Measurements from ENCODE around the gene PDCD4. TPM values are rescaled to one million over a fixed set of nuclear protein-coding genes. Genes with fewer than 3 reads are reported as not detected.

Gene PDCD4
- total and polyA plus RNA-seq, 2 of the 8 experiments (the other 6 are each of a cell fraction or from before 2014, with no cell fraction given) = 3.3 to 26.8 TPM

- Histone ChIP-seq H3K9ac (replicated peaks in 1 of 4; ENCODE audit: extremely low read depth in 1 of 4, low read depth in 3 of 4, low read length in 3 of 4) (no peak overlapping the region), H3K56ac (replicated peaks; ENCODE audit: insufficient read length, low read depth, low read length) (no peak overlapping the region), H4K91ac (replicated peaks; ENCODE audit: insufficient read length, low read length) (no peak overlapping the region), H2BK5ac (ENCODE audit: low read depth, low read length) (no peak overlapping the region), H3K4me2 (ENCODE audit: insufficient read depth in 1 of 2, low read depth in 2 of 2, low read length in 2 of 2) (no peak overlapping the region), H4K8ac (ENCODE audit: extremely low read depth, insufficient read depth, low read length) (no peak overlapping the region), H3K9me3 (ENCODE audit: insufficient read depth in 2 of 2, low read depth in 1 of 2, low read length in 1 of 2) (no peaks in the 10 kb centered on the region), H2AFZ (ENCODE audit: low read length) (no peak overlapping the region), H2BK20ac (ENCODE audit: low read length) (no peak overlapping the region), H4K20me1 (replicated peaks in 1 of 2; ENCODE audit: control insufficient read depth in 1 of 2, insufficient read depth in 2 of 2, low read length in 2 of 2) (peaks cover 1 to 5% of the 10 kb centered on the region in 2 experiments), H3K27ac (ENCODE audit: low read depth, low read length) (no peak overlapping the region), H3K4me3 (ENCODE audit: extremely low read depth in 1 of 4, insufficient read depth in 2 of 4, low read depth in 3 of 4, low read length in 4 of 4) (no peak overlapping the region), H2AK5ac (ENCODE audit: low read depth, low read length) (no peak overlapping the region), H2BK120ac (replicated peaks; ENCODE audit: low read depth, low read length) (no peak overlapping the region), H3K23me2 (ENCODE audit: low read depth, low read length) (no peaks in the 10 kb centered on the region), H3K27me3 (replicated peaks in 1 of 4; ENCODE audit: control insufficient read depth in 3 of 4, extremely low read depth in 1 of 4, insufficient read depth in 3 of 4, low read length in 3 of 4) (no peaks in the 10 kb centered on the region), H3K79me2 (ENCODE audit: control insufficient read depth in 1 of 2, insufficient read depth in 2 of 2, low read length in 2 of 2) (peaks cover 7 to 90% of the 10 kb centered on the region in 2 experiments; a peak in 3 of 4 replicates), H3K18ac (ENCODE audit: extremely low read depth, low read length) (no peak overlapping the region), H3K23ac (ENCODE audit: insufficient read length) (peak overlapping the region; percentile 9), H3K4me1 (replicated peaks in 1 of 4; ENCODE audit: control insufficient read depth in 3 of 4, insufficient read depth in 4 of 4, low read length in 3 of 4) (no peaks in the 10 kb centered on the region), H3K79me1 (ENCODE audit: low read depth, low read length) (no peaks in the 10 kb centered on the region), H3K36me3 (ENCODE audit: control insufficient read depth in 2 of 4, insufficient read depth in 4 of 4, low read length in 3 of 4) (no peaks in the 10 kb centered on the region), H3K14ac (ENCODE audit: insufficient read length) (no peak overlapping the region), H2BK12ac (ENCODE audit: low read depth, low read length) (no peak overlapping the region), H4K5ac (ENCODE audit: insufficient read length, low read depth, low read length) (no peak overlapping the region), H3K4ac (replicated peaks; ENCODE audit: insufficient read length, low read depth, low read length) (no peak overlapping the region), H2BK15ac (ENCODE audit: low read length) (no peak overlapping the region)
- POLR2A ChIA-PET (ENCODE audit: partially characterized antibody) = no interaction called here
- CTCF ChIA-PET (ENCODE audit: partially characterized antibody) = no interaction called here
- no peak for DNase-seq (ENCODE audit: low read depth in 1 of 2, low spot score in 2 of 2)
- WGBS, 2 experiments (ENCODE audit: extremely low coverage in 1 of 2, insufficient coverage in 1 of 2, insufficient read length in 1 of 2, insufficient replicate concordance in 2 of 2, low coverage in 1 of 2, low lambda C conversion rate in 2 of 2, missing lambda C conversion rate in 1 of 2) = 93% methylated on average over 2 of the region's 2 CpGs; no CpG with 5 or more reads in 1 of the 2 experiments
- no peak for FAIRE-seq
- TF ChIP-seq CTCF (IDR thresholded peaks at IDR 0.05; ENCODE audit: control extremely low read depth in 1 of 3, insufficient read depth in 1 of 3, low read depth in 1 of 3, low read length in 3 of 3) (no peak), JUN (IDR thresholded peaks at IDR 0.05; ENCODE audit: low read depth, low read length) (no peak), RFX5 (IDR thresholded peaks at IDR 0.05; ENCODE audit: borderline replicate concordance, low read depth, low read length) (no peak), CEBPB (IDR thresholded peaks at IDR 0.05; ENCODE audit: low read depth, low read length) (no peak), SP1 (IDR thresholded peaks at IDR 0.05; ENCODE audit: low read depth, low read length) (no peak), POLR2A (IDR thresholded peaks at IDR 0.05; ENCODE audit: control extremely low read depth in 1 of 2, low read depth in 2 of 2, low read length in 2 of 2) (no peak), SIRT6 (IDR thresholded peaks at IDR 0.05; ENCODE audit: low read length) (no peak), RAD21 (IDR thresholded peaks at IDR 0.05 in 1 of 2, conservative IDR thresholded peaks at IDR 0.05 in 1 of 2; ENCODE audit: low read depth in 2 of 2, low read length in 2 of 2) (no peak), ZNF274 (IDR thresholded peaks at IDR 0.05; ENCODE audit: borderline replicate concordance, extremely low read depth, low read length) (no peak), GTF2F1 (IDR thresholded peaks at IDR 0.05; ENCODE audit: borderline replicate concordance, low read depth, low read length) (no peak), EGR1 (IDR thresholded peaks at IDR 0.05; ENCODE audit: borderline replicate concordance, low read depth, low read length) (no peak)
- TF ChIP-seq, protein P1, sequence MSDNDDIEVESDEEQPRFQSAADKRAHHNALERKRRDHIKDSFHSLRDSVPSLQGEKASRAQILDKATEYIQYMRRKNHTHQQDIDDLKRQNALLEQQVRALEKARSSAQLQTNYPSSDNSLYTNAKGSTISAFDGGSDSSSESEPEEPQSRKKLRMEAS (IDR thresholded peaks at IDR 0.05) = no peak
These were observed 52.2 kb downstream of the PDCD4 start for GRCh38 chr10:110923856-110924493.
